Aortic smooth muscle cell (primary cell): Measurements from ENCODE around the gene KMT2B. TPM values are rescaled to one million over a fixed set of nuclear protein-coding genes. Genes with fewer than 3 reads are reported as not detected.

Experiments
- total RNA-seq: library from RNA; depleted of rRNA; stranded (reverse); fragments of >200 nt; gene quantifications from 2 replicates; pipeline ENCODE4 v1.2.3, GENCODE V29; 2014

Gene KMT2B, protein sequence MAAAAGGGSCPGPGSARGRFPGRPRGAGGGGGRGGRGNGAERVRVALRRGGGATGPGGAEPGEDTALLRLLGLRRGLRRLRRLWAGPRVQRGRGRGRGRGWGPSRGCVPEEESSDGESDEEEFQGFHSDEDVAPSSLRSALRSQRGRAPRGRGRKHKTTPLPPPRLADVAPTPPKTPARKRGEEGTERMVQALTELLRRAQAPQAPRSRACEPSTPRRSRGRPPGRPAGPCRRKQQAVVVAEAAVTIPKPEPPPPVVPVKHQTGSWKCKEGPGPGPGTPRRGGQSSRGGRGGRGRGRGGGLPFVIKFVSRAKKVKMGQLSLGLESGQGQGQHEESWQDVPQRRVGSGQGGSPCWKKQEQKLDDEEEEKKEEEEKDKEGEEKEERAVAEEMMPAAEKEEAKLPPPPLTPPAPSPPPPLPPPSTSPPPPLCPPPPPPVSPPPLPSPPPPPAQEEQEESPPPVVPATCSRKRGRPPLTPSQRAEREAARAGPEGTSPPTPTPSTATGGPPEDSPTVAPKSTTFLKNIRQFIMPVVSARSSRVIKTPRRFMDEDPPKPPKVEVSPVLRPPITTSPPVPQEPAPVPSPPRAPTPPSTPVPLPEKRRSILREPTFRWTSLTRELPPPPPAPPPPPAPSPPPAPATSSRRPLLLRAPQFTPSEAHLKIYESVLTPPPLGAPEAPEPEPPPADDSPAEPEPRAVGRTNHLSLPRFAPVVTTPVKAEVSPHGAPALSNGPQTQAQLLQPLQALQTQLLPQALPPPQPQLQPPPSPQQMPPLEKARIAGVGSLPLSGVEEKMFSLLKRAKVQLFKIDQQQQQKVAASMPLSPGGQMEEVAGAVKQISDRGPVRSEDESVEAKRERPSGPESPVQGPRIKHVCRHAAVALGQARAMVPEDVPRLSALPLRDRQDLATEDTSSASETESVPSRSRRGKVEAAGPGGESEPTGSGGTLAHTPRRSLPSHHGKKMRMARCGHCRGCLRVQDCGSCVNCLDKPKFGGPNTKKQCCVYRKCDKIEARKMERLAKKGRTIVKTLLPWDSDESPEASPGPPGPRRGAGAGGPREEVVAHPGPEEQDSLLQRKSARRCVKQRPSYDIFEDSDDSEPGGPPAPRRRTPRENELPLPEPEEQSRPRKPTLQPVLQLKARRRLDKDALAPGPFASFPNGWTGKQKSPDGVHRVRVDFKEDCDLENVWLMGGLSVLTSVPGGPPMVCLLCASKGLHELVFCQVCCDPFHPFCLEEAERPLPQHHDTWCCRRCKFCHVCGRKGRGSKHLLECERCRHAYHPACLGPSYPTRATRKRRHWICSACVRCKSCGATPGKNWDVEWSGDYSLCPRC (N-terminal part only)
- 3.6 and 5.9 TPM in 2 replicates for total RNA-seq

DNA sequence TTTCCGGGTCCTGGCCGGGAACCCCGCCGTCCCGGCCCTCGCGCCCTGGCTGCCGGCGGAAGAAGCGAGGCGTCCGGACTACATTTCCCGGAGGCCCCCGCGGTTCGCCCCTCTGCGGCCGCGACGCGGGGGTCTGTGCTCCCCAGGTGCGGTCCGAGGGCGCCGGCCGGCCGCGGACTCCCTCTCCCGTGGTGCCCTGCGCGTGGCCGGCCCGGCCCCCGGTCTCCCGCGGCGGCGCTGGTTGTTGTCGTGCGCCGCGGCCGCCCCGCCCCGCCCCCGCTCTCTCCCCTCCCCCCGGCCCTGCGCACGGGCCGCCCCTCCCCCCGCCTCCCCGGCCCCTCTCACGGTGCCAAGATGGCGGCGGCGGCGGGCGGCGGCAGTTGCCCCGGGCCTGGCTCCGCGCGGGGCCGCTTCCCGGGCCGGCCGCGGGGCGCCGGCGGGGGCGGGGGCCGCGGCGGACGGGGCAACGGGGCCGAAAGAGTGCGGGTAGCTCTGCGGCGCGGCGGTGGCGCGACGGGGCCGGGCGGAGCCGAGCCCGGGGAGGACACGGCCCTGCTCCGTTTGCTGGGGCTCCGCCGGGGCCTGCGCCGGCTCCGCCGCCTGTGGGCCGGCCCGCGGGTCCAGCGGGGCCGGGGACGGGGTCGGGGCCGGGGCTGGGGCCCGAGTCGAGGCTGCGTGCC is at the start of gene KMT2B:
TSS of gene KMT2B (plus strand) at position 339 of the 680 bp plus-strand sequence. CDS start at position 355, 16 bp downstream.

DNA sequence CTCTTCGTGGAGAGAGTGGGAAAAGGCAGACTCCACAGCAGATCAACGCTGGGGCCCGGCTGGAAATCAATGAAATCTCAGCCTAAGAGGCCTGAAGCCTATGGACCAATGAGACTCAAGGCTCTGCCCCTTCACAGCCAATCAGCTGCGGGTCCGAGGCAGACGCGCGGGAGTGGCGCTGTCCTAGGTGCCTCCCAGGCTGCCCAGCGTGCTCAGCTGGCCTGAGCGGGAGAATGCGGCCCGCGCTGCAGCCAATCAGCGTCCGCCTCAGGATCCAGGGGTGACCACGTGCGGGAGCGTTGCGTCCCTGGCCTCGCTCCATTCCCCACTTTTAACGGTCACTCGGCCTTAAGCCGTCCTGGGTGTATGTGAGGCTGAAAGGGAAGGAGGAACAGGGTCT is 13.6 kb upstream of the KMT2B start, which contains the start of gene ZBTB32:
TSS of gene ZBTB32 (plus strand) at position 341 of the 400 bp plus-strand sequence. CDS start 10,069 bp downstream, outside the sequence.

DNA sequence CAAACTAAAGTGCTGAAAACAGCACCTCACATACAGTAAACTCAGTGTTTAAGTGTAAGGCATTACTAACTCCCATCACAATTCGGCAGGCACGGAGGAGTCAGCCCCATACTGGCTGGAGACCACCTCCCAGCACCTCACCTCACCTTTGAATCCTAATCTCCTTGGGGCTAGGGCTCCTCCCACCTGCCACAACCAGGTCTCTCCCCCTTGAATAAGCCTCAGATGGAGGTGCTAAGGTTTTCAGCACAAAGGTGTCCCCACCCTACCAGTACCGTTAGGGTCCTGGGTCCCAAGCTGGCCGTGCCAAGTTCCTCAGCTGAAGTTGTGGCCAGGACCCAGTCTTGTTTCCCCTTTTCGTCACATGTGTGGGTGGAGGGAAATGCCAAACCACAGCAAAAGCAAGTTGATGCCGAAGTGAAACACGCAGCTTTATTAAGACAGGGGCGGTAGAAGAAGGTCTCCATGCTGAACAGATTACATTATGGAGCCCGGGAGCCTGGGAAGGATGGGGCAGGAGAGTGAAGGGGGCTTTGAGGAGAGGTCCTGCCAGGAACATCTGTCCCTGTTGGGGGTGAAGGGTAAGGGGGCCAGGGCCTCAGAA is 24.4 kb downstream of the KMT2B start, which contains the start of gene IGFLR1:
TSS of gene IGFLR1 (minus strand) at position 332 of the 604 bp plus-strand sequence. CDS start 1,272 bp downstream, outside the sequence.

DNA sequence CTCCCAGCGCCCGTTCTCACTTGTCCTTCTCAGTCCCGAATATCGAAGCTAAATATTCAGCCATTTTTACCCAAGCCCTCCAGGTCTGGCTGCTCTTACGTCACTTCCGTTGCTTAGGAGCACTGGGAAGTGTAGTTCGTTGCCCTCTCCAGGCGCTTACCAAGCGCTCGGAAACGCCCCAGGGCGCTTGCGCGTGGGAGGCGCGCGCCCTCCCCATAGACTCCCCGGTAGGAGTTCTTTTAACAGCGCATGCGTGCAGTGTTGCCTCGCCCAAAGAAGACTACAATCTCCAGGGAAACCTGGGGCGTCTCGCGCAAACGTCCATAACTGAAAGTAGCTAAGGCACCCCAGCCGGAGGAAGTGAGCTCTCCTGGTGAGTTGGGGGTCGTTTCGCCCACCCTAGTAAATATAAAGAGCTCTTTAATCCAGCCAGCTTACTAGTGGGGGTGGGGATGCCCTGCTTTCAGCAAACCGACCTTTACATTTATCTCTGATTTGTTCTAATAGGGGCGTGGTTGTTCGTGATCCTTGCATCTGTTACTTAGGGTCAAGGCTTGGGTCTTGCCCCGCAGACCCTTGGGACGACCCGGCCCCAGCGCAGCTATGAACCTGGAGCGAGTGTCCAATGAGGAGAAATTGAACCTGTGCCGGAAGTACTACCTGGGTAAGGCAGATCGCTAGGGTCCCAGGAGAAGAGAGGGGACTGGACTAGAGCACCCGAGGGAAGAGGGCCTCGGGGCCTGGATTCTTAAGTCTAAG is 27.7 kb downstream of the KMT2B start, which contains the start of the genes PSENEN and U2AF1L4:
TSS of gene PSENEN (plus strand) at position 324 of the 759 bp plus-strand sequence. CDS start at position 604, 280 bp downstream.
TSS of gene U2AF1L4 (minus strand) at position 91 of the 759 bp plus-strand sequence. CDS start at position 64, 27 bp downstream.

DNA sequence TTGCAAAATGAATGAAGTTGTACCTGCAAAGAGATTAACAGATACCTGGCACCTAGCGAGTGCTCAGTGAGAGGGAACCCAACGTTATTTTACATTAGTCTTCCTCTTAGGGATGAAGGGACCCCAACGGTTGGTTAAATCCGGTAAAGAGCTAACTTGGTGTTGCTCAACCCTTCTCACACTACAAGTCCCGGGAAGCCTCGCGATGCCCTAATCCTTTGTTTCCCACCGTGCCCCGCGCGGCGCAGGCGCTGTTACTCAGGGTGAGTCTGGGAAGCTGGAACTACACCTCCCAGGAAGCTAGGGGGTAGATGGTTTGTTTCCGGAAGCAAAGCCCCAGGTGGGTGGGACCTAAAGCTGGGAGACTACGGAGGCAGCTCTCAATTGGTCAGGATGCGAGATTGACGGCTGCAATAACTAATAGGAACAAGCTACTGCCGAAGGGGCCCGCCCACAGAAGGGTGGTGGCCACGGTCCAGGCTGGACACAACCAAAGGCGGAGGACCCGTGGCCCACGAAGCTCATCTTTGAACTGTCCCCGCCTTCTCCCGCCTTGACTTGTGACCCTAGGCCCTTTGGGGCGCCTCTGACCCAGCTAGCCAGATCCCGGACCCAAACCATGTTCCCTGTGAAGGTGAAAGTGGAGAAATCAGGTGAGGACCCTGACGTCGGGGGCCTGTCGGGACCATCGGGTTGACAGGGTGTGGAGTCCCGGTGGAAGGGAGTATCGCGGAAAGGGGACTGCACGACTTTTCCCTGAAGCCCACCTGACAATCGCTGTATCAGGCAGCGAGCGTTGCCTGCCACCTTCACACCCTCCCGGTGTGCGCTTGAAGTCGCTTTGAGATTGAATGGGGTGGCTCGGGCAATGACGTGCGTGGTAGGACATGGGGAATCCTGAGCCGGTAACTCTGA is 30.6 kb downstream of the KMT2B start, which contains the start of gene LIN37:
TSS of gene LIN37 (plus strand) at position 471 of the 915 bp plus-strand sequence. CDS start at position 620, 149 bp downstream.

DNA sequence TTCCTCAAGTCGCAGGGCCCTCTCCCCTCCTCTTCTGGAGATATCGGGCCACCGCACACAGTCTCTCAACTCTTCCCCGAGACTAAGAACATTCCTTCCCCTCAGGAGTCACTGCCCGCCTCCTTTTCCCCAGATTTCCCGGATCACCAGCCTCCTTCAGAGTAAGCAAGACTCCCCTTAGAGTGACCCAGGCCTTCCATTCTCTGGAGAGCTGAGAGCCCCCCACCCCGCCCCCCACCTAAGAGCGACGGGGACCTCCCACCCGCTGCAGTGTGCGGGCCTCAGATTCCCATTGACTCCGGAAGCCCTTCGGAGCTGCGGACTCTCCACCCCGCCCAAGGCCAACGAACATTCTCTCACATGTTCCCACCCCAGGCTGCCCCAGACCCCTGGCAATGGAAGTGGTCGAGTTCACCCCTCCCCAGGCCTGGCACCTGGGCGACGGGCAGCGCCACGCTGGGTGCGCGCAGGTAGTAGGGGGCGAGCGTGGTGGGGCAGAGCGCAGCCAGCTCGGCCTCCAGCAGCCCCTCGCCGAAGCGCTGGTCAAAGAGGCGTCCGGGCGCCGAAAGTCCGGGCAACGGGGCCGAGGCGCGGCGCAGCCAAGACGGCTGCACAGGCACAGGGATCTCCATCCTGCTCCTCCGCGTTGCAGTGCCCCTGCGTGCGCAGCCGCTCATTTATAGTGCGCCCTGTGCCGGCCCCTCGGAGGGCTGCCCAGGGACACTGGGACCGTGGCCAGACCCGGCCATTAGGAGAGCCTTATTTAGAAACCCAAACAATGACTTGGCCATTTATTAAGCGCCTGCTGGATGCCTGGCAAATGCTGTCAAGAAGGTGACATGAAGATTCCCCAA is 38.8 kb downstream of the KMT2B start, which contains the start of gene HSPB6:
TSS of gene HSPB6 (minus strand) at position 653 of the 854 bp plus-strand sequence. CDS start at position 632, 21 bp downstream.

DNA sequence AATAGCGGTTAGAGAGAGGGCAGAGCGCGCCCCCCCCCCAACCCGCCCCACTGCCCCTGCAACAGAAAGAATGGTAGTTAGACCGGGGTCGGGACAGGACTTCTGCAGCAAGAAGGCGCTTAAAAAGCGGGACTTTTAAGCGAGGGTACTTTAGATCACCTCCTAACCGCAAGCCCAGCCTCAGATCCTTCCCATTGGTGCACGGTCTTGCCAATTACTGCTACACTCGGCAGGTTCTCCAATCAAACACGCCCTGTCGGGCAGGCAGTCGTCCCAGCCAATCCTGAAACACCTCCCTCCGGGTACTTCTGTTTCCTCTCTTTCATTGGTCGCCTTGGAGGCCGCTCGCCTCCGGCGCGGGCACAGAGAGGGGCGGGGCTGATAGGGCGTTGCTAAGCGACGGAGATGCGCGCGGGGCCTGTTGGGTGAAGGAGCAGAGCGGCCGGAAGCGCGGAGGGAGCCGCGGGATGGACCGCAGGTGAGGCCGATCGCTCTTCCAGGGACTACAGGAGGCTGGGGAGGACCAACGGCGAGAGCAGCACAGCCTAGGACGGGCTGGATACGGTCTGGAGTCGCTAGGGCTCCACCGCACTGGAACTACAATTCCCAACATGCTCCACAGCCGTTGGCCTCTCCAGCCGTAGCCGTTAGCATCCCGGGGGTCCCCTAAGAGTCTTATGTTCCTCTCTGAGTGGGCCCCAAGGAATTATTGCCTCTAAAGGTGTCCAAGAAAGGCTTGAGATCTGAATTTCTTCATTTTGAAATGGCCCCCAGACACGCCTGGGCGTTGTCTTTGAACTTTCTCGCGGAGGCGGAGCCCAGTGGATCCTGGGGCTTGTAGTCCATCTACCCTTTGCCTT is 40.2 kb downstream of the KMT2B start, which contains the start of gene PROSER3:
TSS of gene PROSER3 (plus strand) at position 428 of the 860 bp plus-strand sequence. CDS start at position 468, 40 bp downstream.

DNA sequence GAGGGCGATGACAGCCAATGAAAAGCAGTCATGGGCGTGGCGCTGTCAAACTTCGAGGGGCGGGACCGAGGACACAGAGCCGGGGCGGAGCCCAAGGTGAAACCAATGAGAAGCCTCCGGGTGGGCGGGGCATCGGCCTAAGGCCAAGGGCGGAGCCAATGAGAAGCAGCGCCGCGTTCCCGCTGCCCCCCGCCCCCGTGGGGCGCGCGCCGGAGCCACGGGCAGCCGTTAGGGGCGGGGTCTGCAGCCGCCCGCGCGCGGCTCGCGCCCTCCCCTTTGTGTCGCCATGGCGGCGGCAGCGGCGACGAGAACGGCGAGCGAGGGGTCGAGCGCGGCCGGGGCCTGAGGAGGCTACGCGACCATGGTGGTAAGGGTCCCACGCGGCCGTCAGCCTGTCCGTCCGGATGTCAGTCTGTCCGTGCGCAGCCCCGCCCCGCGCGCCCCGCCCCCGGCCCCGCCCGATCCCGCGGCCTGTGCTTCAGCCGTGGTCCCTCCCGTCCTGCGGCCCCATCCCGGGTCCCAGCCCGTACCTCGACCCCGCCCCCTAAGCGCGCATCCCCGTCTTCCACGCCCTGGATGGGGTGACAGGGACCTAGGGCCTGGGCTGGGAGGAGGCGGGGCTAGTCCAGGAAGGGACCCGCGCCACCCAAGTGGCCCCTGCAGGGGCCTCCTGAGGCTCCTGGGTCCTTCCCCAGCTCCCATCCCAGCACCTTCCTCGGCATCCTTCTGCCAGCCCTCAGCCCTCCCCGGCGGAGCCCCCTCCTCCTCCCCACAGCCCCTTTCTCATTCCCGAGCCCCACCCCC is 57.7 kb downstream of the KMT2B start, which contains the start of gene ARHGAP33:
TSS of gene ARHGAP33 (plus strand) at position 267 of the 804 bp plus-strand sequence. CDS start at position 362, 95 bp downstream.

Other genes starting within 250 kb of the KMT2B start
- gene KRTDAP, start 227.5 kb upstream of the KMT2B start, total RNA-seq: not detected in 2 replicates
- gene DMKN, start 204.4 kb upstream of the KMT2B start, total RNA-seq: 0.53 and 2.3 TPM in 2 replicates
- 0.66 and 0.87 TPM in 2 replicates for gene SBSN, start 189.7 kb upstream of the KMT2B start, total RNA-seq
- gene GAPDHS, start 184.5 kb upstream of the KMT2B start, total RNA-seq: not detected in 2 replicates
- 73.3 and 90.4 TPM in 2 replicates for gene TMEM147, start 172.4 kb upstream of the KMT2B start, total RNA-seq
- gene ATP4A, start 154.3 kb upstream of the KMT2B start, total RNA-seq: not detected in 2 replicates
- not detected in 2 replicates for gene PMIS2, start 131.8 kb upstream of the KMT2B start, total RNA-seq
- gene HAUS5, start 105.3 kb upstream of the KMT2B start, total RNA-seq: 4.4 and 6.7 TPM in 2 replicates
- gene RBM42, start 89.0 kb upstream of the KMT2B start, total RNA-seq: 36.8 and 38.8 TPM in 2 replicates
- gene ETV2, start 76.3 kb upstream of the KMT2B start, total RNA-seq: 0.12 and 0.26 TPM in 2 replicates
- gene COX6B1, start 69.7 kb upstream of the KMT2B start, total RNA-seq: 462 and 513 TPM in 2 replicates
- not detected in 2 replicates for gene UPK1A, start 51.5 kb upstream of the KMT2B start, total RNA-seq
- not detected in 2 replicates for gene ZBTB32, start 13.4 kb upstream of the KMT2B start, total RNA-seq
- gene IGFLR1, start 24.4 kb downstream of the KMT2B start, total RNA-seq: 1.1 TPM in 2 replicates
- gene U2AF1L4, start 27.4 kb downstream of the KMT2B start, total RNA-seq: 7.3 and 10.3 TPM in 2 replicates
- 16.8 and 17.2 TPM in 2 replicates for gene PSENEN, start 27.6 kb downstream of the KMT2B start, total RNA-seq
- gene LIN37, start 30.6 kb downstream of the KMT2B start, total RNA-seq: 6.7 and 7.0 TPM in 2 replicates
- 55.8 and 106 TPM in 2 replicates for gene HSPB6, start 39.0 kb downstream of the KMT2B start, total RNA-seq
- 3.6 and 4.7 TPM in 2 replicates for gene PROSER3, start 40.2 kb downstream of the KMT2B start, total RNA-seq
- gene ARHGAP33, start 57.6 kb downstream of the KMT2B start, total RNA-seq: 2.9 and 3.2 TPM in 2 replicates
- gene PRODH2, start 94.8 kb downstream of the KMT2B start, total RNA-seq: not detected in 2 replicates
- not detected in 2 replicates for gene NPHS1, start 134.5 kb downstream of the KMT2B start, total RNA-seq
- gene KIRREL2, start 138.9 kb downstream of the KMT2B start, total RNA-seq: not detected in 2 replicates
- gene APLP1, start 150.6 kb downstream of the KMT2B start, total RNA-seq: 7.7 and 14.0 TPM in 2 replicates
- 3.2 and 4.0 TPM in 2 replicates for gene NFKBID, start 182.5 kb downstream of the KMT2B start, total RNA-seq
- 0.79 and 1.2 TPM in 2 replicates for gene HCST, start 184.5 kb downstream of the KMT2B start, total RNA-seq
- gene TYROBP, start 190.3 kb downstream of the KMT2B start, total RNA-seq: not detected in 2 replicates
- gene LRFN3, start 218.4 kb downstream of the KMT2B start, total RNA-seq: 1.5 and 2.4 TPM in 2 replicates